ENCODE measurements around the gene SLC5A1.

The SLC5A1 gene

GRCh38 chr22:32052244-32052643 lies 9.2 kb downstream of the SLC5A1 start:
- DNase-seq, result no peak

GRCh38 chr22:32052936-32053791 lies 10.1 kb downstream of the SLC5A1 start:
- DNase-seq, result no peak

GRCh38 chr22:32055069-32055468 lies 12.0 kb downstream of the SLC5A1 start:
- no peak for DNase-seq

GRCh38 chr22:32058656-32059260 lies 15.7 kb downstream of the SLC5A1 start:
- no peak for DNase-seq

- DNase-seq, result no peak
These were observed 16.4 kb downstream of the SLC5A1 start for GRCh38 chr22:32059426-32059825.

GRCh38 chr22:32063701-32064100 lies 20.6 kb downstream of the SLC5A1 start:
- DNase-seq, result no peak

- no peak for DNase-seq
These were observed 23.8 kb downstream of the SLC5A1 start for GRCh38 chr22:32066820-32067219.

GRCh38 chr22:32067613-32068012 lies 24.6 kb downstream of the SLC5A1 start:
- no peak for DNase-seq

- DNase-seq, result no peak
These were observed 26.7 kb downstream of the SLC5A1 start for GRCh38 chr22:32069579-32070372.

GRCh38 chr22:32073262-32073661 lies 30.2 kb downstream of the SLC5A1 start:
- DNase-seq, result no peak

- DNase-seq, result no peak
These were observed 30.8 kb downstream of the SLC5A1 start for GRCh38 chr22:32073823-32074380.

GRCh38 chr22:32075997-32076760 lies 33.1 kb downstream of the SLC5A1 start:
- DNase-seq, result no peak

- DNase-seq, result no peak
These were observed 33.7 kb downstream of the SLC5A1 start for GRCh38 chr22:32076761-32077084.

GRCh38 chr22:32077151-32077550 lies 34.1 kb downstream of the SLC5A1 start:
- no peak for DNase-seq

GRCh38 chr22:32079130-32080089 lies 36.3 kb downstream of the SLC5A1 start:
- no peak for DNase-seq

GRCh38 chr22:32080904-32081303 lies 37.8 kb downstream of the SLC5A1 start:
- DNase-seq, result peak; percentile 6

GRCh38 chr22:32082331-32082730 lies 39.3 kb downstream of the SLC5A1 start:
- DNase-seq, result no peak

- DNase-seq, result no peak
These were observed 39.9 kb downstream of the SLC5A1 start for GRCh38 chr22:32083000-32083399.

GRCh38 chr22:32083814-32084213 lies 40.8 kb downstream of the SLC5A1 start:
- no peak for DNase-seq

- no peak for DNase-seq
These were observed 45.0 kb downstream of the SLC5A1 start for GRCh38 chr22:32088084-32088483.

GRCh38 chr22:32097018-32097417 lies 54.0 kb downstream of the SLC5A1 start:
- no peak for DNase-seq

Measured in NCI-H1436 treated with DMSO at 0.1 percent for 48 hours (cell line).